ENCODE results near the gene WBP1.
"Not testable (repeated sequence)": the region's sequence is repeated elsewhere in the genome, so short reads cannot be mapped to it uniquely, and the experiment has no call there.

Gene WBP1

DNA sequence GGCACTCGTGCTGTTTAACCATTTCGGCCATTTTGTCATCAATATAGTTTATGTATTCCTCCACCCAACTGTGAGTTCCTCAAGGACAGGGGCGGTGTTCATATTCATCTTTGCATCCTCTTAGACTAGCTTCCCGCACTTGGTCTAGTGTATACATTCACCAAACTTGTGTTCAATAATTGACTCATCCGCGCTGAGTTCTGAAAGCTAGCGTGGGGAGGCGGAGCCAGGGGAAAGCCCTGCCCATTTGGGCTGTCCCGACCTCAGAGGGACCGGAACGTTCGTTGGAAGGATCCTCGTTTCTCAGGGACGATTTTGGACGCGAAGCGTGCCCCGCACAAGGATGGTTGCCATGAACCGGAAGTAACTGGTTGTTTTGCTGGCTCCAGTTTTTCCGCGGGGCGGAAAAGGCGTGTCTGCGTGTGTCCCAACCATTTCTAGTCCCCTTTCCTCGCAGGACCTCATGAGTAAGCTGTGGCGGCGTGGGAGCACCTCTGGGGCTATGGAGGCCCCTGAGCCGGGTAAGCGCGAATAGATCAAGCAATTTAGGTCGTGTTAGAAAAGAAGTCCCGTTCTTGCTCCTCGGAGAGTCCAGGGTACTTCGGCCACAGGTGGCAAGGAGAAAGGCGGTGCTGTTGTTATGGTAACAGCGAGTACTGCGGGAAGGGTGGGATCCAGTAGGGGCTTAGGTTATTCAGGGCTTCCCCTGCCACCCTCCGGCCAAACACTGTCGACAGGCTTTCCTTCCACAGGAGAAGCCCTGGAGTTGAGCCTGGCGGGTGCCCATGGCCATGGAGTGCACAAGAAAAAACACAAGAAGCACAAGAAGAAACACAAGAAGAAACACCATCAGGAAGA is 3.4 kb upstream of the WBP1 start, which contains the start of gene INO80B:
Gene INO80B, plus strand, starts transcription at position 434 of the 858 bp plus-strand sequence. Its CDS starts 30 bp downstream, at position 464.
- peak; percentile 99 for DNase-seq (ENCODE audit: low read depth)

DNA sequence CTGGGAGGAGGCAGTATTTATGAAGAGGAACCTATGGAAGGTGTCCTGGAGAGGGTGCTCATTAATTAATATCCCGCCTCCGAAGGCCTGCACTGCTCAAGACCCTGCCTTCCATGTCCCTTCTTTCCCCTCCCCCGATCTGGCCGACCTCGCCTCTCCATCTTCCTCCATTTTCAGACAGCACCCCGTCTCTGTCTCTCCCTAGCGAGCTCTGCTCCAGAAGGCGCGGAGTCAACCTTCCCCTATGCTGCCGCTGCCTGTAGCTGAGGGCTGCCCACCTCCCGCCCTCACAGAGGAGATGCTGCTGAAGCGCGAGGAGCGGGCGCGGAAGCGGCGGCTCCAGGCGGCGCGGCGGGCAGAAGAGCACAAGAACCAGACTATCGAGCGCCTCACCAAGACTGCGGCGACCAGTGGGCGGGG is 1.1 kb upstream of the WBP1 start:
- no peak for DNase-seq (ENCODE audit: low read depth)

DNA sequence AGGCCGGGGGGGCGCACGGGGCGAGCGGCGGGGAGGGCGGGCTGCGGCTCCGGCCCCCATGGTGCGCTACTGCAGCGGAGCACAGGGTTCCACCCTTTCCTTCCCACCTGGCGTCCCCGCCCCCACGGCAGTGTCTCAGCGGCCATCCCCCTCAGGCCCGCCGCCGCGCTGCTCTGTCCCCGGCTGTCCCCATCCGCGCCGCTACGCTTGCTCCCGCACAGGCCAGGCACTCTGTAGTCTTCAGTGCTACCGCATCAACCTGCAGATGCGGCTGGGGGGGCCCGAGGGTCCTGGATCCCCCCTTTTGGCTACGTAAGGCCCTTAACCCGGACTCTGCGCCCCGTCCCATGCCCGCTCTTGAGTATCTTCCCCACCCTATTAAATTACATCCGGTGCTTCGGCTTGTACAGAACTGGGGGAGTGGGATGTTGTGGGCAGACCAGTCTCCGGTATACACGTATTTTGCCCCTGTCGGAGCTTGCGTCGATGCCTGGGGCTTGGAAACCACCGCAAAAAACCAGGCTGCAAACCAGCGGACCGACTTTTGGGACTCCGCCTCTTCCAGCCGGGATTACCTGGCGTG is 598 bp upstream of the WBP1 start:
- no peak for DNase-seq (ENCODE audit: low read depth)

DNA sequence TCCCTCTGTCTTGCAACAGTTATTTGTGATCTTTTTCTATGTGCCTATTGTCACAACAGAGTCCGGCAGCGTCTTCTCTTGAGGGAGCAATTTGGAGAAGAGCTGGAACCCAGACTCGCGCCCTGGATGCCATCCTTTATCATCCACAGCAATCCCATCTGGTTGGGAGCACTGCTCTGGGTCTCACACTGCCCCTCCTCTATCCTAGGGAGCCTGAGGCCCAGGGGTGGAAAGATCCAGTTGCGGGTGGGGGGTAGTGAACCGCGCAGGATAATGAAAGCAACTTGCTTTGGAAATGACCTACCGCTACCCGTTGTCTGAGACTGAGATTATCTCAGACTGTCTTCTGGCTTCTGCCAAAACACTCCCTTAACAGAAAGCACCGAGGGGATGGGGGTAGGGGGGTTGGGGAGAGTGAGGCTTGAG is 713 bp downstream of the WBP1 start:
- no peak for DNase-seq (ENCODE audit: low read depth)

DNA sequence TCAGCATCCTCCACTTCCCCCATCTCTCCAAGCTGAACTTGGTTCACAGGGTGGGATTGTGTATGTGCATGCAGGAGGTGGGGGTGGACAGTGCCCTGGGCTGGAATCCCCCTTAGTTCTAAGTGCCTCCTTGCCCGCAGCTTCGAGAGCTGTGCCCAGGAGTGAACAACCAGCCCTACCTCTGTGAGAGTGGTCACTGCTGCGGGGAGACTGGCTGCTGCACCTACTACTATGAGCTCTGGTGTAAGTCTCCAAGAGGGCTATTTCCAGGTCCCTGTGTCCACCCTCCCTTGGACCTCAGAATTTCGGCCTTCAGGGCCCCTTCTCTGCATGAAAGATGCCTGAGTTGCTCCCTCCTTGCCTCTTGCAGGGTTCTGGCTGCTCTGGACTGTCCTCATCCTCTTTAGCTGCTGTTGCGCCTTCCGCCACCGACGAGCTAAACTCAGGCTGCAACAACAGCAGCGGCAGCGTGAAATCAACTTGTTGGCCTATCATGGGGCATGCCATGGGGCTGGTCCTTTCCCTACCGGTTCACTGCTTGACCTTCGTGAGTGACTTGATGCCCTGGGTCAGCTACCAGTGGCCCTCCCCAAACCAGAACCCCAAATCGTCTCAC is 1.4 kb downstream of the WBP1 start:
- not testable (repeated sequence) for DNase-seq (ENCODE audit: low read depth)

DNA sequence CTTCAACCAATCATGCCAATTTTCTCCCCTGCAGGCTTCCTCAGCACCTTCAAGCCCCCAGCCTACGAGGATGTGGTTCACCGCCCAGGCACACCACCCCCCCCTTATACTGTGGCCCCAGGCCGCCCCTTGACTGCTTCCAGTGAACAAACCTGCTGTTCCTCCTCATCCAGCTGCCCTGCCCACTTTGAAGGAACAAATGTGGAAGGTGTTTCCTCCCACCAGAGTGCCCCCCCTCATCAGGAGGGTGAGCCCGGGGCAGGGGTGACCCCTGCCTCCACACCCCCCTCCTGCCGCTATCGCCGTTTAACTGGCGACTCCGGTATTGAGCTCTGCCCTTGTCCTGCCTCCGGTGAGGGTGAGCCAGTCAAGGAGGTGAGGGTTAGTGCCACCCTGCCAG is 1.9 kb downstream of the WBP1 start:
- DNase-seq (ENCODE audit: low read depth) = not testable (repeated sequence)

DNA sequence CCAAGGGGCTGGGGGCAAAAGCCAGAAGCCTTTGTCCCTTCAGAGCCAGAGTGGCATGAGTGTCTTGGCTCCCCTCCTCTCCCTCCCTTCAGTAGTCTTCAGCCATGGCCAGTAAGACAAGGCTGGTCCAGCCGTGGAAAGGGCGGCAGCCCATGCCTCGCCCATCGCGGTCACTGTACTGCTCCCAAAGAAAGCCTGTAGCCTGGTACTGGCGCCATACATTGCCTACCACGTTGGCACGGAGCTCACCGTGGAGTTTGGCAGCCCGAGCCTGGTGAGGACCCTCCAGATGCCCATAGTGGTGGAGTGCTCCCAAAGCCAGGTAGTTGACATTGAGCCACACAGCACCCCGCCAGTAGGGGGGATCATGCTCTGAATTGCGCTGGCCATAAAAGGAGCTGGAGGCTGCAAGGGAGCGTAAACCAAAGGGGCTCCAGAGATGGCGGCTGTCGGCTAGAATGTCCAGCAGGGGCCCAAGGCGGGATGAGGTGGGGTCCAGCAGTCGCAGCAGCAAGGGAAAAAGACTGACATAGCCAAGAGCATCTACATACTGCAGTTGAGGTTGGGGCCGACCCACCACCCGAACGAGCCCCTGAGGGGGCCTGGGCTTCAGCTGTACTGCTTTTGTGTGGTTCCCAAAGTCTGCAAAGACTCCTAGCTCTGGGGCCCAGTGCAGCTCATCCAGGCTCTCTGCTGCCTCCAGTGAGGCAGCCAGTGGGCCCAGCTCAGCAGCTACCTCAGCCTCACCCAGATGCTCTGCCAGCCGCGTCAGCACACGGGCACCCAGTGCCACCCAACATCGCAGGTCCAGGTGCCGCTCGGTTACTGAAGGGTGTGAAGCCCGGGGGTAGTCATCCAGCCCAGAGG is 3.2 kb downstream of the WBP1 start:
- DNase-seq (ENCODE audit: low read depth) = no peak

DNA sequence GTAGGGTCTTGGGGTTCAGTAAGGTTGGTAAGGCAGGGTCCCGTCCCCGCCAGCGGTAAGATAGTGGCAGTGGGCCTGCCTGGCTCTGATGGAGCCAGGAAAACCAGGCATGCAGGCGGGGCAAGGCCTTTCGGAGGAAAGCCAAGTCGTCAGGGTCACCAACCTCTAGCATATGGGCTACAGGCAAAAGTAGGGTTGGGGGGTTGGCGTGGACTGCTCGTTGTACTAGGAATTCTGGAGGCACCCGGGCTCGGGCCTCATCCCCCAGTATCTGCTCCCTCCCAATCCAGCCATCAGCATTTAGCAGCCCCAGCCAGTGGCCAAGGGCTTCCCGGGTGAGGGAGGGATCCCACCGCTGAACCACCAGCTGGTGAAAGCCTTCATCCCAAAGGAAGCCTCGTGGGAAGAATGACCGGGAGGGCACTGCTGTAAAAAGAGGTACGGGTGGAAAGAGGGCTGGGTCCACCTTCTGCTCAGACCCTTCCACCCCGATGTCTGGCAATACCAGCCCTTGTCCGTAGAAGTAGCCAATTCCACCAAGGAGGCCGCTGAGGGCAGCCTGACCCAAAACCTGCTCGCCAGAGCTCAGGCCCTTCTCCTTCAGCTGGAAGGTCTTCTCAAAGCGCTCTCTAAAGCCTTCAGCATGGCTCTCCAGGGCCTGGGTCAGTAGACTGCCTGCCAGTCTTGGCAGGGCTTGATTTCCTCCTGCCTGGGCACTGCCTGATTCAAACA is 4.0 kb downstream of the WBP1 start:
- DNase-seq (ENCODE audit: low read depth) = no peak

DNA sequence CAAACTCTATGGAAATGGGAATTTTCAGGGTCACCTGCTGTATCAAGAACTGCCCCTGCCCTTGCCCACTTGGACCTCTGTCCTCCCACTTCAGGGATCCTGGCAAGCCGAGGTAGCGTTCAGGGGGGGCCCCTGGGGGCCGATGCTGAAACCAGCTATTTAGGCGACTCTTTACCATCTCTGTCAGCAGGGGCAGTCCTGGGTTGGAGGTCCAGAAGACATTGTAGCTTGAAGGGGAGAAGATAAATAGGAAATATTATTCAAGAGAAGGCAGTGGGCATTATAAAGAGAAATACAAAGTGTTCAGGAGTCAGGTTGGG is 4.5 kb downstream of the WBP1 start:
- no peak for DNase-seq (ENCODE audit: low read depth)

DNA sequence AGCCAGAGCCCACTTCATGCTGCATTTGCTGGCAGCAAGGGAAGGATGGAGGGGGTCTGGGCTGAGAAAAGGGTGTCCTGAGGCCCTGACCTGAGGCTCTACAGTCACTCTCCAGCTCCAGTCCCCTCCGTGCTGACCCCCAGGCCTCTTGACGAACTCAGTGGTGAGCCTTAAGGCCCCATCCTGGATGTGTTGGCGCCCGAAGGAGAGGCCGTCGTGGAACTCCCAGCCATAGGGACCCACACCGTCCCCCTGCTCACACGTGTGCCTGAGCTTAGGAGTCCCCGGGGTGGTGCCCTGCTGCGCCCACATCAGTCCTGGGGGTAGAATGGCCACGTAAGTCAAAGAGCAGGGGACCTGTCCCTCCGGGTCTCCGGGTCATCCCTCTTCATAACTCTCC is 6.2 kb downstream of the WBP1 start:
- DNase-seq (ENCODE audit: low read depth) = no peak

DNA sequence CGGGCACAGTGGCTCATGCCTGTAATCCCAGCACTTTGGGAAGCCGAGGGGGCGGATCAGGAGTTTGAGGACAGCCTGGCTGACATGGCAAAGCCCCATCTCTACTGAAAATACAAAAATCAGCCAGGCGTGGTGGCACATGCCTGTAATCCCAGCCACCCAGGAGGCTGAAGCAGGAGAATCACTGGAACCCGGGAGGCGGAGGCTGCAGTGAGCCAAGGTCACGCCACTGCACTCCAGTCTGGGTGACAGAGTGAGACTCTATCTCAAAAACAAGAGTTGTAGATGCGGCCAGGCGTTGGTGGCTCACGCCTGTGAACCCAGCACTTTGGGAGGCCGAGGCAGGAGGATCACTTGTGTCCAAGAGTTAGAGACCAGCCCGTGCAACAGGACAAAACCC is 12.5 kb downstream of the WBP1 start:
- not testable (repeated sequence) for DNase-seq (ENCODE audit: low read depth)

DNA sequence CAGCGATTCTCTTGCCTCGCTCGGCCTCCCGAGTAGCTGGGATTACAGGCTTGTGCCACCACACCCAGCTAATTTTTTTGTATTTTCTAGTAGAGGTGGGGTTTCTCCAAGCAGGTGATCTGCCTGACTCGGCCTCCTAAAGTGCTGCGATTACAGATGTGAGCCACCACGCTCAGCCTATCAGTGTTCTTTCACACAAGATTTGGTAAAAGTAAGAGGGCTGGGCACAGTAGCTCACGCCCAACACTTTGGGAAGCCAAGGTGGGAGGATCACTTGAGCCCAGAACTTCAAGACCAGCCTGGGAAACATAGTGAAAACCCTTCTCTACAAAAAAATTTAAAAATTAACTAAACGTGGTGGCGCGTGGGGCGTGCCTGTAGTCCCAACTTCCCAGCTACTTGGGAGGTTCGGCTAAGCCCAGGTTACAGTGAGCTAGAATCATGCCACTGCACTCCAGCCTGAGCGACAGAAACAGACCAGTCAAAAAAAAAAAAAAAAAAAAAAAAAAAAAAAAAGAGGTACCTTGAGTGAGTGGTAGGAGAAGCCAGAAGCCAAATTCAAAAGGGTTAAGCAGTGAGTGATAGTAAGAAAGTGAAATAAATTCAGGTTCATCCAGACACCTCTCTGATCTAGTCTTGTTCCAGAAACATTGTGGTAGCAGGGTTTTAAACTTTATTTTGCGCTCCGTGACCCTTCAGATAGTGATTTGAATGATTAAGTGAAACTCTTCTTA is 13.3 kb downstream of the WBP1 start:
- DNase-seq (ENCODE audit: low read depth) = no peak

DNA sequence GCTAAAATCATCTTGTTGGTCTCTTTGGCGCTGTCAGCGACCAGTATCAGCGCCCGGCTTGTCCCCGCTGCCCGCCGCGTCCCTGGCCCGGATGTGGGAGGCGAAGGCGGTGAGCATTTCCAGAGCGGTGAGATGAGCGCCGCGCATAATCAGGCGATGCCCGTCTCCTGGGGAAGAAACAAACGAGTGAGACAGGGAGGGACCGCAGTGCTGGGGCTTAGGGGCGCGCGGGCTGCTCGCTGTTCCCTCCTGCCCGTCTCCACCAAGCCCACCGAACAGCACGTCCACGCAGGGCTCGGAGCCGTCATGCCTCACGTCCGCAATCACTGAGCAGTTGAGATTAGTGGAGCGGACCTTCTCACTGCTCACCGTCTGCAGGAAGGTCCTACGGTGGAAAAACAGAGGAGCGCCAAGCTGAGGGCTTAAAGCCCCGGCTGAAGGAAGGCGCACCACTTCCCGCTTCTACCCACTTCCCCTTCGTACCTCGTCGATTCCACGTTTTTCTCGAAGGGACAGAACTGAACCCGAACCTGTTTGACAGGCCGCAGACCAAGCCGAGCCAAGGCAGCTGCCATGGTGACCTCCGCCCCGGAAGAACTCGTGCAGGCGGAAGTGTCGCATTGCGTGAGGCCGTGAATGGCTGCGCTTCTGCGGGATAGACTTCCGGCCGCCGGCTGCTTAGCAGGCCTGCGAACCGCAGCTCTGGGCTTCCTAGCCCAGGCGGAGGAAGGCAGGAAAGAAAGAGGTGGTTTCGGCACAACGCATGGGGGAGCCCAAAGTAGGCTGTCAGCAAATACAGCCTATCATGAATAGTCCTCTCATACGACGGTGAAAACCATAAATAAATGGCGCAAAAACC is 14.1 kb downstream of the WBP1 start, which contains the start of gene MRPL53:
Gene MRPL53, minus strand, starts transcription at position 595 of the 859 bp plus-strand sequence. Its CDS starts 20 bp downstream, at position 575.
- no peak for DNase-seq (ENCODE audit: low read depth)

DNA sequence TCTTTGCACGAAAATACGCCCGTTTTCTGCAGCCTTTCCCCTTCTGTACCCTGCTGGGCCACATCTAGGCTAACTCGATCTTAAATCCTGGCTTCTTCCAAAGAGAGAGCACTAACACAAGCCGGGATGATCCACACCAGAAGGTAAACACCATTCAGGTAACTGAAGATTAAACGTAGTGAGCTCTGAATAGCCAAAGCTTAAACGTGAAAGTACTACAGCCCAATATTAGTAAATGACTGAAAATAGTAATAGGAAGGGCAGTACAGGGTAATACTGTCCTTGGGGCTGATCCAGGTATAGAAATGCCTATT is 14.7 kb downstream of the WBP1 start:
- DNase-seq (ENCODE audit: low read depth) = no peak

DNA sequence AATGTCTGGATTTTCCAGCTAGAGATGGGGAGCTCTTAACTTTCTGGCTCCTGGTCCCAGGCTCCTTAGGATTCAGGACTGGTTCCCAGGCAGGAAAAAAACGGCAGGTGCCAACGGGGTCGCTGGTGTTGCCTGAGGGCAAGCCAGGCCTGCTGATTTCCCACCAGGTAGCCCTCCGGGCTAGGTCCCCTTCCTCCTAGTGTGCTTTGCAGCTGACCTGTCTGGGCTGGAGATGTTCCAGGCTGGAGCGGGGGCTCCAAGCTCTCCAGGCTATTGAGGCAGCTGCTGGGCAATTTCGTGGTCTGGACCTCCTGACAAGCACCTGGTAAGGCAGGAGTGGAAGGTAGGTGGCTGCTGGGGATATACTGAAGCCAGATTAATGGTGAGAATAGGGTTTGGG is 16.2 kb downstream of the WBP1 start:
- no peak for DNase-seq (ENCODE audit: low read depth)

DNA sequence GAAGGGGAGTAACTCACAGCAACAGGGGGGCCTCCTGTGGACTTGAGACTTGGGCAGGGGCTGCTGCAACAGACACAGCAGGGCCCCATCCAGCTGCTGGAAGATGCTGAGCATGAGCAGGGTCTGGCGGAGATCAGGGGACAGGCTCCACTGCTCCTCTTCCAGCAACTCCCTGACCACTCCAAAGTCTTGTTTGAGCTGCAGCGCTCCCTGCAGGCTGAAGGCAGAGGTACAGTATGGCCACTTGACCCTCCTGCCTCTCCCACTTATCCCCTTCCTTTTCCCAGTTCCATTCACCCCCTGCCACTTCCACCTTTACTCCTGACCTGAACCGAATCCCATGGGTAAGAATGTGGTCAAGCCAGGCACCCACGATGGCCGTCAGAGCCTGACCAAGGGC is 16.7 kb downstream of the WBP1 start:
- DNase-seq (ENCODE audit: low read depth) = no peak

DNA sequence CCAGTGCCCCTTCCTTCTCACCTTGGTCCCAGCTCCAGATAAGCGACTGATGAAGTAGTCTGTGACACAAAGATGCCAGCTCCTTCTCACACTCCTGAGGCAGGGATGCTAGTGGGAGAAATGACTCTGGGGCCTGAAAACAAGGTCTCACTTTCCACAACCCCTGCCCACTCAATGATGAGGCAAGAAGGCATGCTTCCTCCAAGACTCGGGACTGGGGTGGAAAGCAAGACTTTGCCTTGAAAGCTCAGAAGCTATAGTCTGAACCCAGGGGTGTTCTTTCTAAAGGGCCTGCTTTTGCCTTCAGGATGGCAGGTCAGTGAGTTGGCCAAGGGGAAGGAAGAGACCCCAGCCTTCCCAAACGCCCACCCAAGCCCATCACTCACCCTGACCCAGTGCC is 23.2 kb downstream of the WBP1 start:
- no peak for DNase-seq (ENCODE audit: low read depth)

DNA sequence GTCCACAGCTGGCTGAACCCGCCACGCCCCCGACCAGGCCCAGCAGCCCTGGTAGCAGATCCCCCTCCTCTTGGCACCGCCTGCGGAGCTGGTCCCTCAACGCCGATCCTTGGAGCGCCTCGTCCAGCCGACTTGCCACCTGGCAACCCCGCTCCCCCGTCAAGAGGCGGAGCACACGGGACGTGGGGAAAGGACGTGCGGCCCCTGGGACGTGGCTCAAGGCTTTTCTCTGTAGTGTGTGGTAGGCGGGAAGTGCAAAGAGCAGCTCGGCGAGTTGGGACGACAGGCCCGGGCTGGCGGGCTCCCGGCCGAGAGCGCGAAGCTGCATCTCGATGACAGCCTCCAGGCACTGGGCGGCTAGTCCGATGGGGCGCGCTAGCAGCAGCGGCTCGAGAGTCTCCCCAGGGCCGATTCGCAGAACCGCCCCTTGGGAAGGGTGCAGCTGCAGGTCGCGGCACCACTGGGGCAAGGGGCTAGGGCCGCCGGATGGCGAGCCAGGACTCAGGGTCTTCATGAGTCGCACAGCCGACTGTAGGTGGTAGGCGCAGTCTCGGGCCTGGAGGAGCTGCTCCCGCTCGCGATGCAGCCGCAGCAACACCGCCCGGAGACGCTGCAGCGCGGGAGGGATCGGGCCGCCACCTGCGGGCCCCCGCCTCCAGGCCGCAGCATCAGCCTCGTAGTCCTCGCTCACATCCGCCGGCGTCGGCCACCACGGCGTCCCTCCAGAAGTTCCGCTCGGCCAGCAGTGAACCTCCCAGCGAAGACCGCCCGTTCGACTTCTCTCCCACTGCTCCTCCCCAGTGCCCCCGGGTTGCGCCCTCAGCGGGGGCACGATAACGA is 23.9 kb downstream of the WBP1 start:
- no peak for DNase-seq (ENCODE audit: low read depth)

Measured in HS-5 (cell line).